CD14-positive monocyte (primary cell): ENCODE measurements around the gene EIF4E2. TPM values are rescaled to one million over a fixed set of nuclear protein-coding genes. Genes with fewer than 3 reads are reported as not detected.

Experiments used
- DNase-seq, 3 donors: peaks; one replicate each; pipeline ENCODE4 v3.0.0-alpha.2; 2011 to 2022
- H2AFZ ChIP-seq: 2 replicates; pipeline ENCODE4 v1.6.0; 2012; ENCODE audit warnings: mild to moderate bottlenecking, low read depth, low read length, inconsistent platforms; ENCODE audit not compliant: insufficient read depth, poor library complexity, severe bottlenecking
- H3K27ac ChIP-seq, 2 donors: 1 replicate in 1 of 2; 2 replicates in 1 of 2; pipeline ENCODE4 v1.5.1; 2012 to 2013; ENCODE audit warnings: low read length in 2 of 2, control low read depth in 1 of 2, inconsistent platforms in 1 of 2, low read depth in 1 of 2, mild to moderate bottlenecking in 1 of 2
- H3K27me3 ChIP-seq, 2 donors: one replicate each; pipeline versions ENCODE4 v1.6.0 to v1.6.1; 2011 to 2013; ENCODE audit warnings: low read length in 2 of 2; ENCODE audit not compliant: control insufficient read depth in 2 of 2, insufficient read depth in 2 of 2
- H3K36me3 ChIP-seq, 2 donors: replicated peaks in 1 of 2; 1 replicate in 1 of 2; 2 replicates in 1 of 2; pipeline versions ENCODE4 v1.5.1 to v1.6.1; 2012 to 2013; ENCODE audit warnings: low read length in 2 of 2, control low read depth in 1 of 2, inconsistent platforms in 1 of 2, mild to moderate bottlenecking in 1 of 2; ENCODE audit not compliant: insufficient read depth in 2 of 2, control insufficient read depth in 1 of 2
- H3K4me1 ChIP-seq, 2 donors: 1 replicate in 1 of 2; 2 replicates in 1 of 2; pipeline versions ENCODE4 v1.5.1 to v1.6.1; 2012 to 2013; ENCODE audit warnings: low read length in 2 of 2, control low read depth in 1 of 2, inconsistent platforms in 1 of 2, mild to moderate bottlenecking in 1 of 2, moderate library complexity in 1 of 2; ENCODE audit not compliant: insufficient read depth in 2 of 2, control insufficient read depth in 1 of 2
- H3K4me2 ChIP-seq: replicated peaks from 2 replicates; pipeline ENCODE3; 2012; ENCODE audit warnings: low read length, moderate library complexity, mild to moderate bottlenecking; ENCODE audit not compliant: poor library complexity, severe bottlenecking; ENCODE audit errors: extremely low read depth
- H3K4me3 ChIP-seq, 3 experiments: fragments of 200-600 bp in 1 of 3; sonication (generic) in 1 of 3; replicated peaks in 1 of 3; 1 replicate in 2 of 3; 2 replicates in 1 of 3; pipeline ENCODE4 v1.5.1; 2011 to 2013; ENCODE audit warnings: low read length in 3 of 3, mild to moderate bottlenecking in 3 of 3, control low read depth in 2 of 3, low read depth in 2 of 3, inconsistent platforms in 1 of 3, moderate library complexity in 1 of 3
- H3K79me2 ChIP-seq: 2 replicates; pipeline ENCODE4 v1.6.0; 2012; ENCODE audit warnings: mild to moderate bottlenecking, control low read depth, inconsistent platforms, low read length, moderate library complexity; ENCODE audit not compliant: insufficient read depth
- H3K9ac ChIP-seq: 2 replicates; pipeline ENCODE4 v1.6.0; 2017; ENCODE audit warnings: low read length, mild to moderate bottlenecking; ENCODE audit not compliant: insufficient read depth, poor library complexity, severe bottlenecking
- H3K9me3 ChIP-seq, 2 donors: replicated peaks in 1 of 2; 1 replicate in 1 of 2; 2 replicates in 1 of 2; pipeline versions ENCODE4 v1.5.1 to v1.6.1; 2012 to 2013; ENCODE audit warnings: low read length in 2 of 2, control low read depth in 1 of 2; ENCODE audit not compliant: control insufficient read depth in 1 of 2, insufficient read depth in 1 of 2
- H4K20me1 ChIP-seq: 2 replicates; pipeline ENCODE4 v1.6.0; 2012; ENCODE audit warnings: mild to moderate bottlenecking, low read length, control low read depth, moderate library complexity; ENCODE audit not compliant: insufficient read depth
- H3K27ac Mint-ChIP-seq, 7 donors: one replicate each; pipeline ENCODE4 v1.8.0; 2020; ENCODE audit warnings: mild to moderate bottlenecking in 7 of 7, mixed read lengths in 7 of 7, moderate library complexity in 6 of 7, inconsistent platforms in 2 of 7
- H3K27me3 Mint-ChIP-seq, 3 donors: one replicate each; pipeline ENCODE4 v1.8.0; 2021 to 2022; ENCODE audit warnings: low read depth in 3 of 3, mild to moderate bottlenecking in 3 of 3, mixed read lengths in 3 of 3, moderate library complexity in 3 of 3, inconsistent platforms in 1 of 3
- H3K36me3 Mint-ChIP-seq, 2 donors: one replicate each; pipeline ENCODE4 v1.8.0; 2020; ENCODE audit warnings: mixed read lengths in 2 of 2, inconsistent platforms in 1 of 2, mild to moderate bottlenecking in 1 of 2
- H3K4me1 Mint-ChIP-seq: one replicate; pipeline ENCODE4 v1.8.0; 2020; ENCODE audit warnings: mild to moderate bottlenecking, mixed read lengths
- H3K4me3 Mint-ChIP-seq, 2 donors: one replicate each; pipeline ENCODE4 v1.8.0; 2020; ENCODE audit warnings: mild to moderate bottlenecking in 2 of 2, mixed read lengths in 2 of 2, moderate library complexity in 1 of 2
- H3K9me3 Mint-ChIP-seq, 7 donors: one replicate each; pipeline ENCODE4 v1.8.0; 2020 to 2022; ENCODE audit warnings: mixed read lengths in 7 of 7, mild to moderate bottlenecking in 6 of 7, moderate library complexity in 6 of 7, inconsistent platforms in 2 of 7
- WGBS: methylation state at CpG from one replicate; pipeline ENCODE4 v1.1.5; 2013; ENCODE audit warnings: missing lambda C conversion rate; ENCODE audit not compliant: insufficient coverage; 5-methylcytosine and 5-hydroxymethylcytosine counted together
- intact Hi-C, 2 donors: fragments of 100-400 bp; cut with micrococcal nuclease; formaldehyde crosslinking; loops; one replicate each; pipeline versions ENCODE4 v1.15.0 to v1.15.1; 2023
- polyA plus RNA-seq, 3 donors: library from polyadenylated mRNA; depleted of rRNA in 1 of 3; unstranded in 2 of 3; stranded (reverse) in 1 of 3; fragments of 300-500 nt in 2 of 3; fragments of >200 nt in 1 of 3; fragmentation: Illumina TruSeq in 2 of 3; gene quantifications; 1 replicate in 2 of 3; 2 replicates in 1 of 3; pipeline ENCODE4 v1.2.3, GENCODE V29; 2012 to 2021
- TF ChIP-seq, protein P1 (sequence below): fragments of 200-600 bp; IDR thresholded peaks from one replicate; pipeline ENCODE4 v1.8.0; 2022; ENCODE audit warnings: antibody characterized with exemption, mild to moderate bottlenecking

The EIF4E2 gene
- polyA plus RNA-seq, 3 donors: 67.2 to 213 (median 188) TPM

DNA sequence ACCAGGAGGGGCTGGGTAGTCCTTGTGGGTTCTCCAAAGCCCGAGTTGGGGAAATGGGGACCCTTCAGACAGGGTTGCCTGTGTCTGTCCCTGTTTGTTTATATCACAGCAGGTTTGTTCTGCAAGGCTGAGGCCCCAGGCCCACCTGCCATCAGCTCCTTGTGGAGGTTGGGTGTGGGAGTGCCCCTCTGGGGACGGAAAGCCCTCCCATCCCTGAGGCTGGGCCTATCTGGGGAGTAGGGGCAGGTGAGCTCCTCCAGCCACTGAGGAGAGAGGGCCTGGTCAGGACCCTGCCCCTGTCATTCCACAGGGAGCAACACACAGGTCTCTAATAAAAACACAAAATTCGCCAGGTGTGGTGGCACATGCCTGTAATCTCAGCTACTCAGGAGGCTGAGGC is 59.6 kb downstream of the EIF4E2 start:
- Histone ChIP-seq H4K20me1 (no peaks in the 10 kb centered on the region), H3K4me3 (no peak overlapping the region), H3K79me2 (no peaks in the 10 kb centered on the region), H2AFZ (no peak overlapping the region), H3K36me3 (no peaks in the 10 kb centered on the region), H3K27me3 (peaks cover 0 to 2% of the 10 kb centered on the region in 2 donors), H3K27ac (no peak overlapping the region), H3K9ac (no peak overlapping the region), H3K4me1 (peaks cover 8 to 11% of the 10 kb centered on the region in 2 donors), H3K9me3 (no peaks in the 10 kb centered on the region), H3K4me2 (no peak overlapping the region)
- peaks cover 0 to 2% (median 0%) of the 10 kb centered on the region in 7 donors for H3K9me3 Mint-ChIP-seq
- DNase-seq: no peak
- WGBS: 74% methylated on average over 2 of the region's 3 CpGs
- H3K27me3 Mint-ChIP-seq: peaks cover 5 to 16% (median 9%) of the 10 kb centered on the region in 3 donors
- TF ChIP-seq, protein P1, sequence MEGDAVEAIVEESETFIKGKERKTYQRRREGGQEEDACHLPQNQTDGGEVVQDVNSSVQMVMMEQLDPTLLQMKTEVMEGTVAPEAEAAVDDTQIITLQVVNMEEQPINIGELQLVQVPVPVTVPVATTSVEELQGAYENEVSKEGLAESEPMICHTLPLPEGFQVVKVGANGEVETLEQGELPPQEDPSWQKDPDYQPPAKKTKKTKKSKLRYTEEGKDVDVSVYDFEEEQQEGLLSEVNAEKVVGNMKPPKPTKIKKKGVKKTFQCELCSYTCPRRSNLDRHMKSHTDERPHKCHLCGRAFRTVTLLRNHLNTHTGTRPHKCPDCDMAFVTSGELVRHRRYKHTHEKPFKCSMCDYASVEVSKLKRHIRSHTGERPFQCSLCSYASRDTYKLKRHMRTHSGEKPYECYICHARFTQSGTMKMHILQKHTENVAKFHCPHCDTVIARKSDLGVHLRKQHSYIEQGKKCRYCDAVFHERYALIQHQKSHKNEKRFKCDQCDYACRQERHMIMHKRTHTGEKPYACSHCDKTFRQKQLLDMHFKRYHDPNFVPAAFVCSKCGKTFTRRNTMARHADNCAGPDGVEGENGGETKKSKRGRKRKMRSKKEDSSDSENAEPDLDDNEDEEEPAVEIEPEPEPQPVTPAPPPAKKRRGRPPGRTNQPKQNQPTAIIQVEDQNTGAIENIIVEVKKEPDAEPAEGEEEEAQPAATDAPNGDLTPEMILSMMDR: no peak
- intact Hi-C loops: no loop called here
- no peaks in the 10 kb centered on the region for H3K36me3 Mint-ChIP-seq
- no peak overlapping the region for H3K27ac Mint-ChIP-seq
- no peak overlapping the region for H3K4me3 Mint-ChIP-seq
- H3K4me1 Mint-ChIP-seq: peaks cover 10% of the 10 kb centered on the region

DNA sequence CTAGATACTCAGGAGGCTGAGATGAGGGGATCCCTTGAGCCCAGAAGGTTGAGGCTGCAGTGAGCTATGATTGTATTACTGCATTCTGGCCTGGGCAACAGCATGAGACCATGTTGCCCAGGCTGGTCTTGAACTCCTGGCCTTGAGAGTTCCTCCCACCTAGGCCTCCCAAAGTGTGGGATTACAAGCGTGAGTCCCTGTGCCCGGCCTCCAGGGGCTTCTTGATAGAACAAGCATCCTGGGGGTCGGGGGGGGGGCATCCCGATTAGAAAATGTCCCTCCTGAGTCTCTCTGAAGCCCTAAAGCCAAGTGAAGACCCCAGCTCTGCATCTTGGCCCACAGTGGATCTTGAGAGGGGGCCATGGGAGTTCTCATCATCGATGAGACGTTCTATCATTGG is 60.6 kb downstream of the EIF4E2 start:
- Histone ChIP-seq H3K4me2 (no peak overlapping the region), H3K9ac (no peak overlapping the region), H2AFZ (no peak overlapping the region), H3K27me3 (peaks cover 0 to 2% of the 10 kb centered on the region in 2 donors), H3K4me1 (peaks cover 4 to 5% of the 10 kb centered on the region in 2 donors), H3K4me3 (no peak overlapping the region), H3K79me2 (no peaks in the 10 kb centered on the region), H3K9me3 (no peaks in the 10 kb centered on the region), H3K36me3 (no peaks in the 10 kb centered on the region), H3K27ac (no peak overlapping the region), H4K20me1 (no peaks in the 10 kb centered on the region)
- Mint-ChIP-seq H3K9me3 (peaks cover 0 to 2% (median 0%) of the 10 kb centered on the region in 7 donors), H3K4me1 (peaks cover 4% of the 10 kb centered on the region), H3K27me3 (peaks cover 5 to 11% (median 9%) of the 10 kb centered on the region in 3 donors), H3K4me3 (no peak overlapping the region), H3K36me3 (no peaks in the 10 kb centered on the region), H3K27ac (no peak overlapping the region)
- no peak for DNase-seq
- TF ChIP-seq, protein P1: no peak
- intact Hi-C loops: no loop called here
- WGBS: 96% methylated on average over 6 of the region's 6 CpGs
